SK-N-SH treated with all-trans-retinoic acid at 6 μM for 48 hours (cell line): ENCODE results near the gene ECHDC3.

Experiments used
- ATAC-seq: fragments of 200-7000 bp; cut with Tn5 transposase; 3 replicates; pipeline ENCODE4 v1.9.1; 2020; ENCODE audit warnings: mild to moderate bottlenecking, moderate library complexity
- ARNTL ChIP-seq: fragments of 450-650 bp; formaldehyde crosslinking; IDR thresholded peaks from 2 replicates; pipeline ENCODE4 v1.5.0; 2020; ENCODE audit warnings: low read depth, mild to moderate bottlenecking, moderate library complexity, borderline replicate concordance
- CSDC2 ChIP-seq: fragments of 250-450 bp; sonication (Bioruptor Pico); IDR thresholded peaks from 2 replicates; pipeline ENCODE4 v1.5.0; 2020; ENCODE audit warnings: mild to moderate bottlenecking, moderate library complexity
- GLIS3 ChIP-seq: fragments of 250-450 bp; sonication (Bioruptor Pico); IDR thresholded peaks from 2 replicates; pipeline ENCODE4 v1.5.0; 2020; ENCODE audit warnings: mild to moderate bottlenecking, moderate library complexity
- ISL1 ChIP-seq: fragments of 250-450 bp; sonication (Bioruptor Pico); IDR thresholded peaks from 2 replicates; pipeline ENCODE4 v2.1.2; 2022; ENCODE audit warnings: mild to moderate bottlenecking, moderate library complexity
- PPARA ChIP-seq: fragments of 250-450 bp; sonication (Bioruptor Pico); IDR thresholded peaks from 2 replicates; pipeline ENCODE4 v1.5.0; 2020; ENCODE audit warnings: mild to moderate bottlenecking, borderline replicate concordance
- RARB ChIP-seq: fragments of 250-450 bp; sonication (Bioruptor Pico); IDR thresholded peaks from 2 replicates; pipeline ENCODE4 v1.8.0; 2021; ENCODE audit warnings: mild to moderate bottlenecking, moderate library complexity
- SNAI2 ChIP-seq: fragments of 250-450 bp; sonication (Bioruptor Pico); IDR thresholded peaks from 2 replicates; pipeline ENCODE4 v1.5.0; 2020; ENCODE audit warnings: mild to moderate bottlenecking, moderate library complexity
- TOX ChIP-seq: fragments of 250-450 bp; sonication (Bioruptor Pico); IDR thresholded peaks from 2 replicates; pipeline ENCODE4 v1.8.0; 2021; ENCODE audit warnings: mild to moderate bottlenecking, moderate library complexity, borderline replicate concordance
- TSHZ2 ChIP-seq: fragments of 250-450 bp; sonication (Bioruptor Pico); IDR thresholded peaks from 2 replicates; pipeline ENCODE4 v1.5.0; 2020; ENCODE audit warnings: mild to moderate bottlenecking, moderate library complexity
- ZC3H10 ChIP-seq: fragments of 250-450 bp; sonication (Bioruptor Pico); IDR thresholded peaks from 2 replicates; pipeline ENCODE4 v1.5.1; 2021; ENCODE audit warnings: mild to moderate bottlenecking, moderate library complexity
- ZFP3 ChIP-seq: fragments of 250-450 bp; sonication (Bioruptor Pico); IDR thresholded peaks from 2 replicates; pipeline ENCODE4 v1.5.0; 2020; ENCODE audit warnings: mild to moderate bottlenecking, moderate library complexity
- ZFP30 ChIP-seq: fragments of 450-650 bp; formaldehyde crosslinking; IDR thresholded peaks from 2 replicates; pipeline ENCODE4 v1.5.0; 2022; ENCODE audit warnings: mild to moderate bottlenecking, moderate library complexity
- ZNF565 ChIP-seq: fragments of 450-650 bp; formaldehyde crosslinking; conservative IDR thresholded peaks from 2 replicates; pipeline ENCODE4 v1.5.0; 2020; ENCODE audit warnings: low read depth, mild to moderate bottlenecking, moderate library complexity
- ZNF70 ChIP-seq: fragments of 450-650 bp; formaldehyde crosslinking; IDR thresholded peaks from 2 replicates; pipeline ENCODE4 v1.5.0; 2020; ENCODE audit warnings: mild to moderate bottlenecking, moderate library complexity
- ZNF8 ChIP-seq: fragments of 450-650 bp; formaldehyde crosslinking; IDR thresholded peaks from 2 replicates; pipeline ENCODE4 v1.5.0; 2020; ENCODE audit warnings: mild to moderate bottlenecking, moderate library complexity
- TF ChIP-seq, protein P1 (sequence below): fragments of 250-450 bp; sonication (Bioruptor Pico); IDR thresholded peaks from 2 replicates; pipeline ENCODE4 v1.8.0; 2021; ENCODE audit warnings: low read depth, mild to moderate bottlenecking, moderate library complexity, borderline replicate concordance
- TF ChIP-seq, protein P2 (sequence below): fragments of 250-450 bp; sonication (Bioruptor Pico); IDR thresholded peaks from 2 replicates; pipeline ENCODE4 v1.8.0; 2020; ENCODE audit warnings: mild to moderate bottlenecking, moderate library complexity, borderline replicate concordance
- TF ChIP-seq, protein P3 (sequence below): fragments of 250-450 bp; sonication (Bioruptor Pico); IDR thresholded peaks from 2 replicates; pipeline ENCODE4 v1.5.1; 2020; ENCODE audit warnings: low read depth, mild to moderate bottlenecking, moderate library complexity

ECHDC3 gene

GRCh38 chr10:11781114-11781513, 38.9 kb downstream of the ECHDC3 start:
- TF ChIP-seq, protein P1, sequence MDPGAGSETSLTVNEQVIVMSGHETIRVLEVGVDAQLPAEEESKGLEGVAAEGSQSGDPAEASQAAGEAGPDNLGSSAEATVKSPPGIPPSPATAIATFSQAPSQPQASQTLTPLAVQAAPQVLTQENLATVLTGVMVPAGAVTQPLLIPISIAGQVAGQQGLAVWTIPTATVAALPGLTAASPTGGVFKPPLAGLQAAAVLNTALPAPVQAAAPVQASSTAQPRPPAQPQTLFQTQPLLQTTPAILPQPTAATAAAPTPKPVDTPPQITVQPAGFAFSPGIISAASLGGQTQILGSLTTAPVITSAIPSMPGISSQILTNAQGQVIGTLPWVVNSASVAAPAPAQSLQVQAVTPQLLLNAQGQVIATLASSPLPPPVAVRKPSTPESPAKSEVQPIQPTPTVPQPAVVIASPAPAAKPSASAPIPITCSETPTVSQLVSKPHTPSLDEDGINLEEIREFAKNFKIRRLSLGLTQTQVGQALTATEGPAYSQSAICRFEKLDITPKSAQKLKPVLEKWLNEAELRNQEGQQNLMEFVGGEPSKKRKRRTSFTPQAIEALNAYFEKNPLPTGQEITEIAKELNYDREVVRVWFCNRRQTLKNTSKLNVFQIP (CRISPR knock-in tag): no peak
- TF ChIP-seq SNAI2 (CRISPR knock-in tag): no peak
- no peak for TF ChIP-seq ZNF70 (CRISPR knock-in tag)
- no peak for TF ChIP-seq ZFP30 (CRISPR knock-in tag)
- TF ChIP-seq ZC3H10: no peak
- TF ChIP-seq ARNTL (CRISPR knock-in tag): no peak
- TF ChIP-seq, protein P2, sequence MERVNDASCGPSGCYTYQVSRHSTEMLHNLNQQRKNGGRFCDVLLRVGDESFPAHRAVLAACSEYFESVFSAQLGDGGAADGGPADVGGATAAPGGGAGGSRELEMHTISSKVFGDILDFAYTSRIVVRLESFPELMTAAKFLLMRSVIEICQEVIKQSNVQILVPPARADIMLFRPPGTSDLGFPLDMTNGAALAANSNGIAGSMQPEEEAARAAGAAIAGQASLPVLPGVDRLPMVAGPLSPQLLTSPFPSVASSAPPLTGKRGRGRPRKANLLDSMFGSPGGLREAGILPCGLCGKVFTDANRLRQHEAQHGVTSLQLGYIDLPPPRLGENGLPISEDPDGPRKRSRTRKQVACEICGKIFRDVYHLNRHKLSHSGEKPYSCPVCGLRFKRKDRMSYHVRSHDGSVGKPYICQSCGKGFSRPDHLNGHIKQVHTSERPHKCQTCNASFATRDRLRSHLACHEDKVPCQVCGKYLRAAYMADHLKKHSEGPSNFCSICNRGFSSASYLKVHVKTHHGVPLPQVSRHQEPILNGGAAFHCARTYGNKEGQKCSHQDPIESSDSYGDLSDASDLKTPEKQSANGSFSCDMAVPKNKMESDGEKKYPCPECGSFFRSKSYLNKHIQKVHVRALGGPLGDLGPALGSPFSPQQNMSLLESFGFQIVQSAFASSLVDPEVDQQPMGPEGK: no peak
- no peak for TF ChIP-seq ZNF8 (CRISPR knock-in tag)
- TF ChIP-seq ISL1: no peak
- TF ChIP-seq GLIS3 (CRISPR knock-in tag): no peak
- no peak for TF ChIP-seq ZFP3
- no peak for TF ChIP-seq PPARA
- TF ChIP-seq TSHZ2 (CRISPR knock-in tag): no peak
- TF ChIP-seq CSDC2 (CRISPR knock-in tag): no peak
- no peak for ATAC-seq

DNA sequence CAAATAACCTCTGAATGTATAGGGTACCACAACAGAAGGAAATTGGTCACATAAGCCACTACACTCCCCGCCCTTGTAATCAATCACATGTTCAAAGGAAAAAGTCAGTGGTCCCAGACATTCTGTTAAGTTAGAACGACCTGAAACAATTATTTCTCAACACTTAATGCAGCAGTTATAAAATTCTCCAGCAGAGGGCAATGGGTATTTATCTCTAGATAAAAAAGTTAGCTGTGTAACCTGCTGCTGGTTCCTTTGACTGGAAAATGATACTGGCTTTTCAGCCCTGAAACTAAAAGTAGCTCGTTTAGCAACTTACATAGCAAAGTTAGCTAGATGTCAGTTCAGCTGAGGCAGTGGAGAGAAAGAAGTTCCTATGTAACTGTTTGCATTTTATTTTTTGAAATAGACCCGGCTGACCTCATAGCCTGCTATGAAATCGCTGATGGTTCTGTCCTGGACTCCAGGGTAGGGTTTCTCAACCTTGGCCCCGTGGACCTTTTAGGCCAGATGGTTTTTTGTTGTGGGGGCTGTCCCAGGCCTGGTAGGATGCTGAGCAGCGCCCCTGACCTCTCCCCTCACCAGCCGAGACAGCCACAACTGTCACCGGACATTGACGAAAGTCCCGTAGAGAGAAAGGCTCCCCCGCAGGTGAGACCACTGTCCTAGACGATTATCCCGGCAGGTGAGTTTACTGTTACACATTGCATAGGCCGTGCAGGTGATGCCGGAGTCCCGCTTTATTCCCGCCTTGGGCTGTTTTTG, 40.8 kb downstream of the ECHDC3 start:
- TF ChIP-seq SNAI2 (CRISPR knock-in tag) (no peak), ZFP3 (no peak), RARB (CRISPR knock-in tag) (no peak)
- peak; percentile 86 for ATAC-seq

GRCh38 chr10:11783558-11783865, 41.3 kb downstream of the ECHDC3 start:
- ATAC-seq: no peak
- TF ChIP-seq ZFP30 (CRISPR knock-in tag): no peak
- no peak for TF ChIP-seq ZNF565 (CRISPR knock-in tag)
- TF ChIP-seq, protein P3, sequence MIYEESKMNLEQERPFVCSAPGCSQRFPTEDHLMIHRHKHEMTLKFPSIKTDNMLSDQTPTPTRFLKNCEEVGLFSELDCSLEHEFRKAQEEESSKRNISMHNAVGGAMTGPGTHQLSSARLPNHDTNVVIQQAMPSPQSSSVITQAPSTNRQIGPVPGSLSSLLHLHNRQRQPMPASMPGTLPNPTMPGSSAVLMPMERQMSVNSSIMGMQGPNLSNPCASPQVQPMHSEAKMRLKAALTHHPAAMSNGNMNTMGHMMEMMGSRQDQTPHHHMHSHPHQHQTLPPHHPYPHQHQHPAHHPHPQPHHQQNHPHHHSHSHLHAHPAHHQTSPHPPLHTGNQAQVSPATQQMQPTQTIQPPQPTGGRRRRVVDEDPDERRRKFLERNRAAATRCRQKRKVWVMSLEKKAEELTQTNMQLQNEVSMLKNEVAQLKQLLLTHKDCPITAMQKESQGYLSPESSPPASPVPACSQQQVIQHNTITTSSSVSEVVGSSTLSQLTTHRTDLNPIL (CRISPR knock-in tag): no peak
- no peak for TF ChIP-seq ZNF8 (CRISPR knock-in tag)
- no peak for TF ChIP-seq ZFP3
- no peak for TF ChIP-seq TOX (CRISPR knock-in tag)
- TF ChIP-seq PPARA: no peak
- TF ChIP-seq, protein P1 (CRISPR knock-in tag): no peak
- no peak for TF ChIP-seq SNAI2 (CRISPR knock-in tag)
- no peak for TF ChIP-seq ZC3H10
- TF ChIP-seq, protein P2: no peak
- no peak for TF ChIP-seq TSHZ2 (CRISPR knock-in tag)
- TF ChIP-seq, all 23 proteins: peak for 0
